GM18909 (cell line): ENCODE measurements around the gene NEK8.

ENCODE experiments used
- ATAC-seq: cut with Tn5 transposase; IDR thresholded peaks from one replicate; pipeline ENCODE4 v1.9.1; 2021; ENCODE audit warnings: mild to moderate bottlenecking; ENCODE audit not compliant: unreplicated experiment, poor library complexity

NEK8 gene

GRCh38 chr17:28728364-28729200 lies at the start of gene NEK8:
Gene NEK8 (plus strand): TSS chr17:28728788. CDS start chr17:28728814, 26 bp downstream.
- peak; percentile 38 for ATAC-seq

GRCh38 chr17:28682655-28683054 lies 45.9 kb upstream of the NEK8 start:
- no peak for ATAC-seq

- ATAC-seq, result no peak
These were observed 43.6 kb upstream of the NEK8 start for GRCh38 chr17:28684963-28685362.

GRCh38 chr17:28685366-28685765 lies 43.2 kb upstream of the NEK8 start:
- no peak for ATAC-seq

GRCh38 chr17:28686296-28686695 lies 42.3 kb upstream of the NEK8 start:
- no peak for ATAC-seq

GRCh38 chr17:28688481-28688880 lies 40.1 kb upstream of the NEK8 start:
- no peak for ATAC-seq

GRCh38 chr17:28689011-28689410 lies 39.6 kb upstream of the NEK8 start:
- ATAC-seq, result no peak

- ATAC-seq, result no peak
These were observed 34.7 kb upstream of the NEK8 start for GRCh38 chr17:28693869-28694268.

- ATAC-seq, result no peak
These were observed 30.2 kb upstream of the NEK8 start for GRCh38 chr17:28698253-28698941.

GRCh38 chr17:28700278-28700677 lies 28.3 kb upstream of the NEK8 start:
- ATAC-seq, result no peak

GRCh38 chr17:28700830-28701492 lies 27.6 kb upstream of the NEK8 start:
- ATAC-seq, result no peak

GRCh38 chr17:28702026-28702751 lies 26.4 kb upstream of the NEK8 start:
- no peak for ATAC-seq

GRCh38 chr17:28702752-28703150 lies 25.8 kb upstream of the NEK8 start:
- no peak for ATAC-seq

- no peak for ATAC-seq
These were observed 24.9 kb upstream of the NEK8 start for GRCh38 chr17:28703552-28704218.

GRCh38 chr17:28704219-28704858 lies 24.2 kb upstream of the NEK8 start:
- no peak for ATAC-seq

GRCh38 chr17:28705074-28705659 lies 23.4 kb upstream of the NEK8 start:
- ATAC-seq, result no peak

GRCh38 chr17:28705728-28706334 lies 22.8 kb upstream of the NEK8 start:
- ATAC-seq, result no peak

GRCh38 chr17:28706471-28707338 lies 21.9 kb upstream of the NEK8 start:
- no peak for ATAC-seq
